Globus pallidus (tissue), 1 donor: Measurements from ENCODE around the gene AADACL2.
"Not testable (repeated sequence)": the region's sequence is repeated elsewhere in the genome, so short reads cannot be mapped to it uniquely, and the experiment has no call there.

Experiments used
- DNase-seq: peaks from one replicate; pipeline ENCODE4 v3.0.0-alpha.2; 2015; ENCODE audit warnings: low spot score

The AADACL2 gene

GRCh38 chr3:151733613-151734012 is at the start of gene AADACL2:
Gene AADACL2, plus strand, starts transcription at chr3:151733927. Its CDS starts 109 bp downstream, at chr3:151734036.
- no peak for DNase-seq

GRCh38 chr3:151684094-151684493 is 49.6 kb upstream of the AADACL2 start:
- no peak for DNase-seq

GRCh38 chr3:151686257-151686656 is 47.5 kb upstream of the AADACL2 start:
- no peak for DNase-seq

GRCh38 chr3:151687076-151687475 is 46.7 kb upstream of the AADACL2 start:
- DNase-seq: no peak

- DNase-seq: no peak
These were observed 45.2 kb upstream of the AADACL2 start for GRCh38 chr3:151688571-151688970.

- no peak for DNase-seq
These were observed 43.1 kb upstream of the AADACL2 start for GRCh38 chr3:151690645-151691044.

GRCh38 chr3:151697496-151697895 is 36.2 kb upstream of the AADACL2 start:
- no peak for DNase-seq

GRCh38 chr3:151707216-151707615 is 26.5 kb upstream of the AADACL2 start:
- no peak for DNase-seq

- DNase-seq: no peak
These were observed 24.9 kb upstream of the AADACL2 start for GRCh38 chr3:151708868-151709267.

- DNase-seq: no peak
These were observed 23.9 kb upstream of the AADACL2 start for GRCh38 chr3:151709847-151710246.

- no peak for DNase-seq
These were observed 12.4 kb upstream of the AADACL2 start for GRCh38 chr3:151721294-151721693.

GRCh38 chr3:151722856-151723255 is 10.9 kb upstream of the AADACL2 start:
- DNase-seq: no peak

- DNase-seq: no peak
These were observed 8.9 kb upstream of the AADACL2 start for GRCh38 chr3:151724576-151725562.

- no peak for DNase-seq
These were observed 7.7 kb upstream of the AADACL2 start for GRCh38 chr3:151726016-151726415.

GRCh38 chr3:151732861-151733260 is 866 bp upstream of the AADACL2 start:
- no peak for DNase-seq

GRCh38 chr3:151740581-151740980 is 6.9 kb downstream of the AADACL2 start:
- DNase-seq: no peak

- DNase-seq: no peak
These were observed 10.1 kb downstream of the AADACL2 start for GRCh38 chr3:151743855-151744254.

GRCh38 chr3:151750181-151750580 is 16.5 kb downstream of the AADACL2 start:
- DNase-seq: no peak

- DNase-seq: no peak
These were observed 17.0 kb downstream of the AADACL2 start for GRCh38 chr3:151750678-151751077.

- no peak for DNase-seq
These were observed 17.4 kb downstream of the AADACL2 start for GRCh38 chr3:151751161-151751560.

- no peak for DNase-seq
These were observed 20.1 kb downstream of the AADACL2 start for GRCh38 chr3:151753846-151754245.

- no peak for DNase-seq
These were observed 27.9 kb downstream of the AADACL2 start for GRCh38 chr3:151761581-151761980.

GRCh38 chr3:151764699-151765098 is 31.0 kb downstream of the AADACL2 start:
- DNase-seq: not testable (repeated sequence)

- no peak for DNase-seq
These were observed 32.0 kb downstream of the AADACL2 start for GRCh38 chr3:151765685-151766084.
